HG02610 (cell line): ENCODE measurements around the gene PELO.
"Not testable (repeated sequence)": the region's sequence is repeated elsewhere in the genome, so short reads cannot be mapped to it uniquely, and the experiment has no call there.

ENCODE experiments used
- ATAC-seq: cut with Tn5 transposase; IDR thresholded peaks from one replicate; pipeline ENCODE4 v1.9.1; 2021; ENCODE audit warnings: mild to moderate bottlenecking, moderate library complexity; ENCODE audit not compliant: unreplicated experiment

The PELO gene

GRCh38 chr5:52800394-52801213, 12.9 kb downstream of the PELO start:
- ATAC-seq: peak; percentile 49

GRCh38 chr5:52801329-52801728, 13.6 kb downstream of the PELO start:
- no peak for ATAC-seq

GRCh38 chr5:52802272-52802973, 14.7 kb downstream of the PELO start:
- no peak for ATAC-seq

GRCh38 chr5:52802974-52803336, 15.2 kb downstream of the PELO start:
- ATAC-seq: no peak

- no peak for ATAC-seq
Observed at GRCh38 chr5:52804387-52804791, 16.7 kb downstream of the PELO start.

- ATAC-seq: no peak
Observed at GRCh38 chr5:52804981-52805380, 17.3 kb downstream of the PELO start.

- no peak for ATAC-seq
Observed at GRCh38 chr5:52805615-52806014, 17.9 kb downstream of the PELO start.

GRCh38 chr5:52807037-52807436, 19.3 kb downstream of the PELO start:
- no peak for ATAC-seq

- no peak for ATAC-seq
Observed at GRCh38 chr5:52807723-52808122, 20.0 kb downstream of the PELO start.

- ATAC-seq: no peak
Observed at GRCh38 chr5:52808316-52808901, 20.7 kb downstream of the PELO start.

- no peak for ATAC-seq
Observed at GRCh38 chr5:52809884-52810283, 22.2 kb downstream of the PELO start.

- no peak for ATAC-seq
Observed at GRCh38 chr5:52810426-52810825, 22.7 kb downstream of the PELO start.

GRCh38 chr5:52811067-52811749, 23.5 kb downstream of the PELO start:
- no peak for ATAC-seq

GRCh38 chr5:52814352-52815148, 26.8 kb downstream of the PELO start:
- no peak for ATAC-seq

- ATAC-seq: no peak
Observed at GRCh38 chr5:52817818-52818217, 30.1 kb downstream of the PELO start.

GRCh38 chr5:52818360-52818759, 30.6 kb downstream of the PELO start:
- no peak for ATAC-seq

- ATAC-seq: not testable (repeated sequence)
Observed at GRCh38 chr5:52818807-52819206, 31.1 kb downstream of the PELO start.

GRCh38 chr5:52821901-52822300, 34.2 kb downstream of the PELO start:
- no peak for ATAC-seq

GRCh38 chr5:52822437-52822836, 34.7 kb downstream of the PELO start:
- no peak for ATAC-seq

- ATAC-seq: no peak
Observed at GRCh38 chr5:52824827-52825226, 37.1 kb downstream of the PELO start.

- ATAC-seq: peak; percentile 99
Observed at GRCh38 chr5:52825826-52826225, 38.1 kb downstream of the PELO start.
